Measurements from ENCODE around the gene STXBP5. TPM values are rescaled to one million over a fixed set of nuclear protein-coding genes. Genes with fewer than 3 reads are reported as not detected.
A peak's percentile ranks its signal among the peaks of the same experiment; 100 is the strongest.

STXBP5 gene
- total and polyA plus RNA-seq, 2 of the 13 experiments (the other 11 are each of a cell fraction or from before 2014, with no cell fraction given): 8.8 to 19.4 TPM

- TF ChIP-seq HOXA9 (CRISPR knock-in tag; IDR thresholded peaks at IDR 0.05; ENCODE audit: borderline replicate concordance): no peak
- 0 out of 2 replicates have a peak, but pooled peaks have one; percentile 56 for TF ChIP-seq ZNF564 (CRISPR knock-in tag; IDR thresholded peaks at IDR 0.05)
- no peak for TF ChIP-seq ZEB1 (IDR thresholded peaks at IDR 0.05; ENCODE audit: insufficient replicate concordance, low read depth)
- no peak for TF ChIP-seq SRSF9 (IDR thresholded peaks at IDR 0.05; ENCODE audit: borderline replicate concordance, insufficient read depth, low read depth, low read length, poor library complexity, severe bottlenecking)
- TF ChIP-seq POGZ (CRISPR knock-in tag; IDR thresholded peaks at IDR 0.05): peak; percentile 85
- TF ChIP-seq GATAD2A (CRISPR knock-in tag; IDR thresholded peaks at IDR 0.05): peak; percentile 100
- TF ChIP-seq MEIS1 (CRISPR knock-in tag; IDR thresholded peaks at IDR 0.05; ENCODE audit: borderline replicate concordance): no peak
- no peak for TF ChIP-seq ARNTL (CRISPR knock-in tag; IDR thresholded peaks at IDR 0.05)
- TF ChIP-seq, protein P1, sequence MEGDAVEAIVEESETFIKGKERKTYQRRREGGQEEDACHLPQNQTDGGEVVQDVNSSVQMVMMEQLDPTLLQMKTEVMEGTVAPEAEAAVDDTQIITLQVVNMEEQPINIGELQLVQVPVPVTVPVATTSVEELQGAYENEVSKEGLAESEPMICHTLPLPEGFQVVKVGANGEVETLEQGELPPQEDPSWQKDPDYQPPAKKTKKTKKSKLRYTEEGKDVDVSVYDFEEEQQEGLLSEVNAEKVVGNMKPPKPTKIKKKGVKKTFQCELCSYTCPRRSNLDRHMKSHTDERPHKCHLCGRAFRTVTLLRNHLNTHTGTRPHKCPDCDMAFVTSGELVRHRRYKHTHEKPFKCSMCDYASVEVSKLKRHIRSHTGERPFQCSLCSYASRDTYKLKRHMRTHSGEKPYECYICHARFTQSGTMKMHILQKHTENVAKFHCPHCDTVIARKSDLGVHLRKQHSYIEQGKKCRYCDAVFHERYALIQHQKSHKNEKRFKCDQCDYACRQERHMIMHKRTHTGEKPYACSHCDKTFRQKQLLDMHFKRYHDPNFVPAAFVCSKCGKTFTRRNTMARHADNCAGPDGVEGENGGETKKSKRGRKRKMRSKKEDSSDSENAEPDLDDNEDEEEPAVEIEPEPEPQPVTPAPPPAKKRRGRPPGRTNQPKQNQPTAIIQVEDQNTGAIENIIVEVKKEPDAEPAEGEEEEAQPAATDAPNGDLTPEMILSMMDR (CRISPR knock-in tag; IDR thresholded peaks at IDR 0.05): no peak
- TF ChIP-seq ZFAT (CRISPR knock-in tag; conservative IDR thresholded peaks at IDR 0.05): 0 out of 2 replicates have a peak, but pooled peaks have one; percentile 65
- TF ChIP-seq ZBTB2 (CRISPR knock-in tag; IDR thresholded peaks at IDR 0.05; ENCODE audit: low read depth): no peak
- TF ChIP-seq CEBPG (CRISPR knock-in tag; IDR thresholded peaks at IDR 0.05): peak; percentile 95
- TF ChIP-seq E2F2 (CRISPR knock-in tag; IDR thresholded peaks at IDR 0.05; ENCODE audit: borderline replicate concordance): no peak
- no peak for TF ChIP-seq NFIB (CRISPR knock-in tag; IDR thresholded peaks at IDR 0.05; ENCODE audit: borderline replicate concordance)
- no peak for TF ChIP-seq MTA1 (CRISPR knock-in tag; IDR thresholded peaks at IDR 0.05; ENCODE audit: borderline replicate concordance)
- no peak for TF ChIP-seq PCBP1 (IDR thresholded peaks at IDR 0.05; ENCODE audit: borderline replicate concordance, low read depth, low read length)
- TF ChIP-seq HNRNPH1 (optimal IDR thresholded peaks at IDR 0.05; ENCODE audit: low read depth, low read length): no peak
- TF ChIP-seq ZFP41 (CRISPR knock-in tag; IDR thresholded peaks at IDR 0.05; ENCODE audit: borderline replicate concordance): no peak
- peak; percentile 60; the same call in 1 of the 2 replicates for TF ChIP-seq KLF11 (CRISPR knock-in tag; IDR thresholded peaks at IDR 0.05)
- TF ChIP-seq ZNF382 (CRISPR knock-in tag; IDR thresholded peaks at IDR 0.05; ENCODE audit: borderline replicate concordance): no peak
- no peak for TF ChIP-seq ZFP36L2 (CRISPR knock-in tag; IDR thresholded peaks at IDR 0.05)
- TF ChIP-seq THAP11 (CRISPR knock-in tag; IDR thresholded peaks at IDR 0.05): peak; percentile 88
- no peak for TF ChIP-seq TOPORS (CRISPR knock-in tag; IDR thresholded peaks at IDR 0.05)
- TF ChIP-seq ZNF552 (CRISPR knock-in tag; IDR thresholded peaks at IDR 0.05; ENCODE audit: borderline replicate concordance): 0 out of 2 replicates have a peak, but pooled peaks have one; percentile 16
- peak; percentile 100 for TF ChIP-seq FOXA3 (CRISPR knock-in tag; IDR thresholded peaks at IDR 0.05)
- TF ChIP-seq MIER3 (CRISPR knock-in tag; IDR thresholded peaks at IDR 0.05; ENCODE audit: borderline replicate concordance): peak; percentile 92
- peak; percentile 86 for TF ChIP-seq ELF3 (CRISPR knock-in tag; IDR thresholded peaks at IDR 0.05)
- TF ChIP-seq ZNF549 (CRISPR knock-in tag; IDR thresholded peaks at IDR 0.05): no peak
These were observed 11.8 kb upstream of the STXBP5 start (continued) for GRCh38 chr6:147192278-147192911.
